ENCODE results near the gene PRKAR2B.

Gene PRKAR2B

DNA sequence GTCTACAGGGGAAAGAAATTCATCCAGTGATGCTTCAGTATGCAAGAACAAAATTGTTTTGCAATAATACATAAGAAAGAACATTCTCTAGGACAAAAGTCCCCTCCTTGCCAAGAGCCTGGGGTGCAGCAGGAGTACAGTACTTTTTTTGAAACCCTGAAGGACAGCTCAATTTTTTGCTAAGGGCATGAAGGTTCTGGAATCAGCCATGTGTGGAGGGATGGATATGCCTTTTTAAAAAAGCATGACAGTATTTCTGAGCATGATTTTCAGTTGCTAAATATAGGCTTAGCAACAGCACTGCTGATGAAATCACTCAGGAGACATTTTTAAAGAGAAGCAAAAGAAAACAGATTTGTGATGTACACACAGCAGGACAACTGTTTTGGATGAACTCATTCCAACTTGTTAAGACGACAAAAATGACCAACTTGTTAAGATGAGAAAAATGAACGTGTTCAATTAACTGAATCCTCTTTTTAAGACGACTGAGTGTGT lies 163.6 kb downstream of the PRKAR2B start:
- in situ Hi-C loops (cut with MboI; ENCODE audit: low pct_unique_long_range_greater_than_20kb, low sequenced_read_pairs, unreplicated experiment), result no loop called here
- TF ChIP-seq, protein P1, sequence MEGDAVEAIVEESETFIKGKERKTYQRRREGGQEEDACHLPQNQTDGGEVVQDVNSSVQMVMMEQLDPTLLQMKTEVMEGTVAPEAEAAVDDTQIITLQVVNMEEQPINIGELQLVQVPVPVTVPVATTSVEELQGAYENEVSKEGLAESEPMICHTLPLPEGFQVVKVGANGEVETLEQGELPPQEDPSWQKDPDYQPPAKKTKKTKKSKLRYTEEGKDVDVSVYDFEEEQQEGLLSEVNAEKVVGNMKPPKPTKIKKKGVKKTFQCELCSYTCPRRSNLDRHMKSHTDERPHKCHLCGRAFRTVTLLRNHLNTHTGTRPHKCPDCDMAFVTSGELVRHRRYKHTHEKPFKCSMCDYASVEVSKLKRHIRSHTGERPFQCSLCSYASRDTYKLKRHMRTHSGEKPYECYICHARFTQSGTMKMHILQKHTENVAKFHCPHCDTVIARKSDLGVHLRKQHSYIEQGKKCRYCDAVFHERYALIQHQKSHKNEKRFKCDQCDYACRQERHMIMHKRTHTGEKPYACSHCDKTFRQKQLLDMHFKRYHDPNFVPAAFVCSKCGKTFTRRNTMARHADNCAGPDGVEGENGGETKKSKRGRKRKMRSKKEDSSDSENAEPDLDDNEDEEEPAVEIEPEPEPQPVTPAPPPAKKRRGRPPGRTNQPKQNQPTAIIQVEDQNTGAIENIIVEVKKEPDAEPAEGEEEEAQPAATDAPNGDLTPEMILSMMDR (IDR thresholded peaks at IDR 0.05; ENCODE audit: extremely low read depth, insufficient read depth, missing control alignments), result no peak
- no peak for DNase-seq (ENCODE audit: low spot score)

DNA sequence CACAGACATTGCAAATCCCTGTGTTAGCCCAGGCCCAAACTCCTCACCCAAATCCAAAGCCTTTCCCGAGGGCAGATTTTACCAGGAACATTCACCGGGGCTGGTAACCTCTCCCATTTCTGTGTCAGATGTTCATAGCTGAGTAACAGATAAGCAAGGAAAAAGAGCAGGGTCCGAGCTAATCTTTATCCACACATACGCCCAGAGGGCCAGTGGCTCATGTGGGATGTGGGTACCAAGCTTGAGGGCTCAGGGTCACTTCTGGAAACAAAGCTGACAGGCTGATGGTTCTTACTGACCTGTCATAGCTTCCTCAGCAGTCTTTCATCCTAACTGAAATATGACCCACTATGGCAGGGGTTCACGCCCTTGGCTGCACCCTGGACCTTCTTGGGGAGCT lies 164.1 kb downstream of the PRKAR2B start:
- TF ChIP-seq, protein P1 (IDR thresholded peaks at IDR 0.05; ENCODE audit: extremely low read depth, insufficient read depth, missing control alignments), result no peak
- no peak for DNase-seq (ENCODE audit: low spot score)
- in situ Hi-C loops (cut with MboI; ENCODE audit: low pct_unique_long_range_greater_than_20kb, low sequenced_read_pairs, unreplicated experiment), result no loop called here

DNA sequence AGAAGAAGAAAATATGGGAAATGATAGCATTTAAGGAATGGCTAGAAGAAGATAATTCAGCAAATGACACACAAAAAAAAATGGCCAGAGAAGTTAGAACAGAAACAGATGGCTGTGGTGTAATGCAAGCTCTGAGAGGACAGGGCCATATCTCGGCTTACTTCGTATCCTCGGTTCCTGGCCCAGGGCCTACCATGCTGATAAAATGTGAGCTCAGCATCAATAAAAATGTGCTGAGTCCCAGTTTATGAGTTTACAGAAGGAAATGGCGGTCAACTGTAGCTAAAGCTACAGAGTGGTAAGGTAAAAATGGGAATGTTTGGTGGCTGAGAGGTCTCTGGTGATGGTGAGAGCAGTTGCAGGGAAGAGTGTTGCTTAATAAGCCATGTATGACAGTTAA lies 165.1 kb downstream of the PRKAR2B start:
- TF ChIP-seq, protein P1 (IDR thresholded peaks at IDR 0.05; ENCODE audit: extremely low read depth, insufficient read depth, missing control alignments), result no peak
- in situ Hi-C loops (cut with MboI; ENCODE audit: low pct_unique_long_range_greater_than_20kb, low sequenced_read_pairs, unreplicated experiment), result no loop called here
- DNase-seq (ENCODE audit: low spot score), result no peak

DNA sequence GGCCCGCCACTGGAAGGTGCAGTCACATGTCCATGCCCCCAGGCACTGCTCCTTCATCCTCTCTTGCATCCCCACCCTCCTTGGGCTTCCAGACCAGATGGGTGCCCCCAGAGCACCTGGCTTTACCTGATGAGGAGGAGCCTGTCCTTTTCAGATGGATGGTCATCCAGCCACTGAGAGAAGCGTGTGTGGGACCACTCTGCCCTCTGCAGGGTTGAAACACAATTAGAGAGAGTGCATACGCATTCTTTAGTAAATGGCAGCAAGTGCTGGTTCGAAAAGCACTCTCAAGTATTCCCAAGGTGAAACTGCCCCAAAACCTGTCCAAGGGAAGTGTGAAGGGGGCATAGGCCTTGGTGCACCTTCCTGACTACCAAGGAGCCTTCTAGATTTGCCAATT lies 165.9 kb downstream of the PRKAR2B start:
- no peak for DNase-seq (ENCODE audit: low spot score)
- in situ Hi-C loops (cut with MboI; ENCODE audit: low pct_unique_long_range_greater_than_20kb, low sequenced_read_pairs, unreplicated experiment), result no loop called here
- TF ChIP-seq, protein P1 (IDR thresholded peaks at IDR 0.05; ENCODE audit: extremely low read depth, insufficient read depth, missing control alignments), result no peak

Measured in GM13977 (cell line).